Measurements from ENCODE around the gene LPA. TPM values are rescaled to one million over a fixed set of nuclear protein-coding genes. Genes with fewer than 3 reads are reported as not detected.
"Not testable (repeated sequence)": the region's sequence is repeated elsewhere in the genome, so short reads cannot be mapped to it uniquely, and the experiment has no call there.

The LPA gene
- total RNA-seq = not detected in 2 replicates
- long read RNA-seq = 0 reads

- H3K9me3 Mint-ChIP-seq (ENCODE audit: unreplicated experiment) = peaks cover 25% of the 10 kb centered on the region
- not testable (repeated sequence) for H3K27ac Mint-ChIP-seq (ENCODE audit: unreplicated experiment); DNase-seq (ENCODE audit: extremely low spot score, unreplicated experiment); H3K36me3 Mint-ChIP-seq (ENCODE audit: unreplicated experiment); H3K4me3 Mint-ChIP-seq (ENCODE audit: unreplicated experiment); H3K27me3 Mint-ChIP-seq (ENCODE audit: unreplicated experiment); H3K4me1 Mint-ChIP-seq (ENCODE audit: unreplicated experiment)
These were observed at the start of gene LPA for GRCh38 chr6:160664198-160664597. TSS of gene LPA (minus strand) at chr6:160664275. CDS start at chr6:160664214, 61 bp downstream.

- H3K4me3 Mint-ChIP-seq (ENCODE audit: unreplicated experiment); H3K4me1 Mint-ChIP-seq (ENCODE audit: unreplicated experiment); H3K9me3 Mint-ChIP-seq (ENCODE audit: unreplicated experiment); DNase-seq (ENCODE audit: extremely low spot score, unreplicated experiment); H3K36me3 Mint-ChIP-seq (ENCODE audit: unreplicated experiment); H3K27me3 Mint-ChIP-seq (ENCODE audit: unreplicated experiment); H3K27ac Mint-ChIP-seq (ENCODE audit: unreplicated experiment): not testable (repeated sequence)
These were observed 44.9 kb upstream of the LPA start for GRCh38 chr6:160708993-160709392.

GRCh38 chr6:160704688-160705087 is 40.6 kb upstream of the LPA start:
- not testable (repeated sequence) for H3K9me3 Mint-ChIP-seq (ENCODE audit: unreplicated experiment); H3K36me3 Mint-ChIP-seq (ENCODE audit: unreplicated experiment); H3K4me3 Mint-ChIP-seq (ENCODE audit: unreplicated experiment); H3K27ac Mint-ChIP-seq (ENCODE audit: unreplicated experiment); H3K4me1 Mint-ChIP-seq (ENCODE audit: unreplicated experiment); DNase-seq (ENCODE audit: extremely low spot score, unreplicated experiment); H3K27me3 Mint-ChIP-seq (ENCODE audit: unreplicated experiment)

- H3K4me3 Mint-ChIP-seq (ENCODE audit: unreplicated experiment); H3K27me3 Mint-ChIP-seq (ENCODE audit: unreplicated experiment): not testable (repeated sequence)
These were observed 38.0 kb upstream of the LPA start, which contains the start of gene PLG for GRCh38 chr6:160701918-160702680. TSS of gene PLG (plus strand) at chr6:160702244. CDS start at chr6:160702305, 61 bp downstream.

GRCh38 chr6:160697826-160698225 is 33.8 kb upstream of the LPA start:
- Mint-ChIP-seq H3K27me3 (ENCODE audit: unreplicated experiment) (no peaks in the 10 kb centered on the region), H3K4me1 (ENCODE audit: unreplicated experiment) (no peaks in the 10 kb centered on the region), H3K36me3 (ENCODE audit: unreplicated experiment) (no peaks in the 10 kb centered on the region), H3K27ac (ENCODE audit: unreplicated experiment) (no peak overlapping the region), H3K4me3 (ENCODE audit: unreplicated experiment) (no peak overlapping the region), H3K9me3 (ENCODE audit: unreplicated experiment) (peaks cover 17% of the 10 kb centered on the region)
- DNase-seq (ENCODE audit: extremely low spot score, unreplicated experiment) = no peak
- TF ChIP-seq CTCF (IDR thresholded peaks at IDR 0.05) = no peak

More at GRCh38 chr6:160701918-160702680, 38.0 kb upstream of the LPA start, which contains the start of gene PLG:
- peaks cover 12% of the 10 kb centered on the region for H3K9me3 Mint-ChIP-seq (ENCODE audit: unreplicated experiment)
- not testable (repeated sequence) for H3K36me3 Mint-ChIP-seq (ENCODE audit: unreplicated experiment); H3K4me1 Mint-ChIP-seq (ENCODE audit: unreplicated experiment); DNase-seq (ENCODE audit: extremely low spot score, unreplicated experiment); H3K27ac Mint-ChIP-seq (ENCODE audit: unreplicated experiment)

- not testable (repeated sequence) for H3K27me3 Mint-ChIP-seq (ENCODE audit: unreplicated experiment); H3K4me1 Mint-ChIP-seq (ENCODE audit: unreplicated experiment); DNase-seq (ENCODE audit: extremely low spot score, unreplicated experiment); H3K27ac Mint-ChIP-seq (ENCODE audit: unreplicated experiment); H3K36me3 Mint-ChIP-seq (ENCODE audit: unreplicated experiment); H3K4me3 Mint-ChIP-seq (ENCODE audit: unreplicated experiment)
- H3K9me3 Mint-ChIP-seq (ENCODE audit: unreplicated experiment) = peaks cover 17% of the 10 kb centered on the region
These were observed 32.8 kb upstream of the LPA start for GRCh38 chr6:160696884-160697283.

GRCh38 chr6:160695622-160696021 is 31.5 kb upstream of the LPA start:
- H3K27ac Mint-ChIP-seq (ENCODE audit: unreplicated experiment); H3K4me3 Mint-ChIP-seq (ENCODE audit: unreplicated experiment); H3K36me3 Mint-ChIP-seq (ENCODE audit: unreplicated experiment); DNase-seq (ENCODE audit: extremely low spot score, unreplicated experiment); H3K4me1 Mint-ChIP-seq (ENCODE audit: unreplicated experiment); H3K27me3 Mint-ChIP-seq (ENCODE audit: unreplicated experiment): not testable (repeated sequence)
- peaks cover 22% of the 10 kb centered on the region for H3K9me3 Mint-ChIP-seq (ENCODE audit: unreplicated experiment)

GRCh38 chr6:160695025-160695424 is 30.9 kb upstream of the LPA start:
- not testable (repeated sequence) for H3K27me3 Mint-ChIP-seq (ENCODE audit: unreplicated experiment); DNase-seq (ENCODE audit: extremely low spot score, unreplicated experiment); H3K4me1 Mint-ChIP-seq (ENCODE audit: unreplicated experiment); H3K27ac Mint-ChIP-seq (ENCODE audit: unreplicated experiment); H3K36me3 Mint-ChIP-seq (ENCODE audit: unreplicated experiment); H3K4me3 Mint-ChIP-seq (ENCODE audit: unreplicated experiment)
- peaks cover 22% of the 10 kb centered on the region for H3K9me3 Mint-ChIP-seq (ENCODE audit: unreplicated experiment)

Data from osteocyte (in vitro differentiated cells).